Measurements from ENCODE around the gene MTURN. TPM values are rescaled to one million over a fixed set of nuclear protein-coding genes. Genes with fewer than 3 reads are reported as not detected.

Gene MTURN
- polyA plus RNA-seq, 1 donor from 2014 or later = 75.5 TPM

- Histone ChIP-seq H2AFZ (ENCODE audit: low read depth, low read length) (no peak overlapping the region), H3K4me3 (ENCODE audit: low read length) (no peak overlapping the region), H3F3A (ENCODE audit: insufficient read depth, low read length, poor library complexity, severe bottlenecking) (no peaks in the 10 kb centered on the region), H3K27me3 (ENCODE audit: insufficient read depth, low read depth, low read length) (no peaks in the 10 kb centered on the region), H3K9me2 (ENCODE audit: insufficient read depth, low read length) (no peaks in the 10 kb centered on the region), H3K36me3 (ENCODE audit: insufficient read depth, low read length) (no peaks in the 10 kb centered on the region), H3K4me2 (ENCODE audit: low read length) (no peak overlapping the region), H3K27ac (ENCODE audit: low read length) (no peak overlapping the region), H3K79me2 (replicated peaks; ENCODE audit: insufficient read depth, low read length) (no peaks in the 10 kb centered on the region), H3K9ac (ENCODE audit: low read length) (no peak overlapping the region), H4K20me1 (ENCODE audit: insufficient read depth) (no peaks in the 10 kb centered on the region), H3K9me3 (ENCODE audit: low read length) (no peaks in the 10 kb centered on the region)
- TF ChIP-seq POLR2AphosphoS5 (IDR thresholded peaks at IDR 0.05) (no peak), EP300 (conservative IDR thresholded peaks at IDR 0.05; ENCODE audit: poor library complexity, severe bottlenecking) (peak; percentile 11)
These were observed 54.0 kb downstream of the MTURN start for GRCh38 chr7:30188811-30189210.

GRCh38 chr7:30191809-30192208 is 57.0 kb downstream of the MTURN start:
- H3K36me3 ChIP-seq (ENCODE audit: insufficient read depth, low read length) = no peaks in the 10 kb centered on the region
- H3K4me2 ChIP-seq (ENCODE audit: low read length) = no peak overlapping the region
- no peaks in the 10 kb centered on the region for H3F3A ChIP-seq (ENCODE audit: insufficient read depth, low read length, poor library complexity, severe bottlenecking)
- no peak overlapping the region for H2AFZ ChIP-seq (ENCODE audit: low read depth, low read length)
- H4K20me1 ChIP-seq (ENCODE audit: insufficient read depth) = no peaks in the 10 kb centered on the region
- H3K79me2 ChIP-seq (replicated peaks; ENCODE audit: insufficient read depth, low read length) = no peaks in the 10 kb centered on the region
- TF ChIP-seq SMC3 (conservative IDR thresholded peaks at IDR 0.05; ENCODE audit: poor library complexity) (no peak), POLR2AphosphoS5 (IDR thresholded peaks at IDR 0.05) (no peak), REST (IDR thresholded peaks at IDR 0.05; ENCODE audit: borderline replicate concordance) (no peak), MXI1 (conservative IDR thresholded peaks at IDR 0.05; ENCODE audit: poor library complexity, severe bottlenecking) (no peak), CTCF (IDR thresholded peaks at IDR 0.05; ENCODE audit: poor library complexity, severe bottlenecking) (no peak), TAF1 (IDR thresholded peaks at IDR 0.05; ENCODE audit: low read depth) (no peak), EZH2 (IDR thresholded peaks at IDR 0.05; ENCODE audit: borderline replicate concordance, insufficient read depth, low read length, poor library complexity, severe bottlenecking) (no peak), EP300 (conservative IDR thresholded peaks at IDR 0.05; ENCODE audit: poor library complexity, severe bottlenecking) (no peak), RAD21 (conservative IDR thresholded peaks at IDR 0.05) (no peak)
- no peak overlapping the region for H3K27ac ChIP-seq (ENCODE audit: low read length)
- H3K4me3 ChIP-seq (ENCODE audit: low read length) = no peak overlapping the region
- peaks cover 5% of the 10 kb centered on the region for H3K9me3 ChIP-seq (ENCODE audit: low read length)
- no peaks in the 10 kb centered on the region for H3K27me3 ChIP-seq (ENCODE audit: insufficient read depth, low read depth, low read length)
- H3K9me2 ChIP-seq (ENCODE audit: insufficient read depth, low read length) = no peaks in the 10 kb centered on the region
- no peak overlapping the region for H3K9ac ChIP-seq (ENCODE audit: low read length)
